NB4 (cell line): ENCODE data around the gene WDFY4.

Experiments used
- DNase-seq: peaks from one replicate; pipeline ENCODE4 v3.0.0; 2010; ENCODE audit warnings: low read depth
- H3K4me3 ChIP-seq: one replicate; pipeline ENCODE4 v1.5.1; 2011; ENCODE audit warnings: mild to moderate bottlenecking, low read depth, low read length, moderate library complexity
- CTCF ChIP-seq: IDR thresholded peaks from one replicate; pipeline ENCODE4 v1.5.1; 2012; ENCODE audit warnings: low read depth, low read length
- MAX ChIP-seq: IDR thresholded peaks from 2 replicates; pipeline ENCODE4 v1.6.1; 2011; ENCODE audit warnings: low read depth, low read length
- MYC ChIP-seq: IDR thresholded peaks from 2 replicates; pipeline ENCODE4 v1.6.1; 2011; ENCODE audit warnings: low read depth, low read length
- POLR2A ChIP-seq: IDR thresholded peaks from 2 replicates; pipeline ENCODE4 v1.6.1; 2011; ENCODE audit warnings: mild to moderate bottlenecking; ENCODE audit not compliant: insufficient read length; ENCODE audit errors: extremely low read depth

Gene WDFY4

GRCh38 chr10:48946332-48946731 is 261.7 kb downstream of the WDFY4 start:
- H3K4me3 ChIP-seq, result no peak overlapping the region
- DNase-seq, result no peak
- no peak for TF ChIP-seq MAX
- no peak for TF ChIP-seq CTCF
- no peak for TF ChIP-seq POLR2A
- TF ChIP-seq MYC, result no peak

GRCh38 chr10:48946891-48947500 is 262.3 kb downstream of the WDFY4 start:
- H3K4me3 ChIP-seq, result no peak overlapping the region
- TF ChIP-seq MAX, result no peak
- no peak for TF ChIP-seq CTCF
- TF ChIP-seq POLR2A, result no peak
- TF ChIP-seq MYC, result no peak
- DNase-seq, result no peak

GRCh38 chr10:48947690-48948469 is 263.2 kb downstream of the WDFY4 start:
- no peak for TF ChIP-seq CTCF
- no peak for TF ChIP-seq MYC
- TF ChIP-seq POLR2A, result no peak
- no peak for TF ChIP-seq MAX
- no peak for DNase-seq
- H3K4me3 ChIP-seq, result no peak overlapping the region

- TF ChIP-seq MYC (no peak), CTCF (no peak), MAX (no peak), POLR2A (no peak)
- DNase-seq, result no peak
- no peak overlapping the region for H3K4me3 ChIP-seq
Measured at GRCh38 chr10:48948470-48949037, 263.9 kb downstream of the WDFY4 start.

GRCh38 chr10:48951707-48952106 is 267.0 kb downstream of the WDFY4 start:
- TF ChIP-seq POLR2A, result no peak
- no peak for TF ChIP-seq MYC
- TF ChIP-seq CTCF, result no peak
- TF ChIP-seq MAX, result no peak
- H3K4me3 ChIP-seq, result no peak overlapping the region
- no peak for DNase-seq
